WI38 (cell line): ENCODE measurements around the gene ZNF76.

Source experiments
- H3K4me3 ChIP-seq: 2 replicates; pipeline ENCODE4 v1.5.1; 2011; ENCODE audit warnings: low read depth, mild to moderate bottlenecking, control low read depth, low read length
- CTCF ChIP-seq: IDR thresholded peaks from 2 replicates; pipeline ENCODE4 v1.5.1; 2012; ENCODE audit warnings: low read depth, mild to moderate bottlenecking, control low read depth, low read length

The ZNF76 gene

GRCh38 chr6:35341557-35341956 lies 82.0 kb downstream of the ZNF76 start:
- no peak for TF ChIP-seq CTCF
- no peak overlapping the region for H3K4me3 ChIP-seq

- peak within 1 kb of the TSS; percentile 92 for H3K4me3 ChIP-seq
- TF ChIP-seq CTCF: peak; percentile 95
These were observed 82.9 kb downstream of the ZNF76 start, which contains the start of gene PPARD for GRCh38 chr6:35342258-35343091. Gene PPARD (plus strand): TSS chr6:35342558. CDS start chr6:35411088, 68,530 bp downstream.

- TF ChIP-seq CTCF: no peak
- H3K4me3 ChIP-seq: peak overlapping the region; percentile 92
These were observed 83.7 kb downstream of the ZNF76 start for GRCh38 chr6:35343092-35343834.

GRCh38 chr6:35343835-35344550 lies 84.5 kb downstream of the ZNF76 start:
- TF ChIP-seq CTCF: no peak
- peak overlapping the region; percentile 92 for H3K4me3 ChIP-seq
